Uterus (tissue), 4 donors: ENCODE data around the gene JADE2. TPM values are rescaled to one million over a fixed set of nuclear protein-coding genes. Genes with fewer than 3 reads are reported as not detected.

Experiments
- DNase-seq, 2 donors: peaks; one replicate each; pipeline ENCODE4 v3.0.0-alpha.2; 2019 to 2020
- H3K27ac ChIP-seq, 2 donors: fragments of 200-600 bp; sonication (generic); 1 replicate in 1 of 2; 2 replicates in 1 of 2; pipeline ENCODE4 v1.5.1; 2016 to 2018
- H3K27me3 ChIP-seq, 2 donors: fragments of 200-600 bp; sonication (generic); one replicate each; pipeline ENCODE4 v1.5.1; 2018 to 2019; ENCODE audit warnings: control low read depth in 1 of 2
- H3K36me3 ChIP-seq, 2 donors: fragments of 200-600 bp; sonication (generic); one replicate each; pipeline ENCODE4 v1.5.1; 2019; ENCODE audit warnings: control low read depth in 1 of 2
- H3K4me1 ChIP-seq, 2 donors: fragments of 200-600 bp; sonication (generic); one replicate each; pipeline ENCODE4 v1.5.1; 2018 to 2019; ENCODE audit warnings: control low read depth in 1 of 2
- H3K4me3 ChIP-seq, 2 donors: fragments of 200-600 bp; sonication (generic); 1 replicate in 1 of 2; 2 replicates in 1 of 2; pipeline ENCODE4 v1.5.1; 2018 to 2019; ENCODE audit warnings: mild to moderate bottlenecking in 1 of 2
- H3K9me3 ChIP-seq, 2 donors: fragments of 200-600 bp; sonication (generic); one replicate each; pipeline ENCODE4 v1.5.1; 2019; ENCODE audit warnings: control low read depth in 1 of 2
- POLR2A ChIP-seq, 2 donors: fragments of 450-650 bp; IDR thresholded peaks; one replicate each; pipeline ENCODE4 v1.6.1; 2016; ENCODE audit warnings: antibody characterized with exemption in 2 of 2, mild to moderate bottlenecking in 1 of 2, moderate library complexity in 1 of 2
- intact Hi-C: fragments of 100-400 bp; cut with DNase I; formaldehyde crosslinking; loops from one replicate; pipeline ENCODE4 v1.15.1; 2023; ENCODE audit warnings: low total_unique reads
- total RNA-seq, 4 donors: library from RNA; depleted of rRNA in 3 of 4; stranded (reverse); fragments of >200 nt in 3 of 4; gene quantifications; one replicate each; pipeline versions ENCODE4 v1.1.0 to v1.2.4, GENCODE V29; 2014 to 2023
- TF ChIP-seq, protein P1 (sequence below), 4 experiments: fragments of 200-600 bp in 2 of 4; fragments of 450-650 bp in 2 of 4; sonication (generic) in 2 of 4; IDR thresholded peaks; one replicate each; pipeline ENCODE4 v1.5.1; 2016 to 2019; ENCODE audit warnings: antibody characterized with exemption in 4 of 4, mild to moderate bottlenecking in 2 of 4, moderate library complexity in 1 of 4
- donor health status: DM: yes; HTN: yes; CAD: no.

Gene JADE2
- total RNA-seq, 4 donors from 2014 or later, result 15.8 to 95.8 (median 16.7) TPM

DNA sequence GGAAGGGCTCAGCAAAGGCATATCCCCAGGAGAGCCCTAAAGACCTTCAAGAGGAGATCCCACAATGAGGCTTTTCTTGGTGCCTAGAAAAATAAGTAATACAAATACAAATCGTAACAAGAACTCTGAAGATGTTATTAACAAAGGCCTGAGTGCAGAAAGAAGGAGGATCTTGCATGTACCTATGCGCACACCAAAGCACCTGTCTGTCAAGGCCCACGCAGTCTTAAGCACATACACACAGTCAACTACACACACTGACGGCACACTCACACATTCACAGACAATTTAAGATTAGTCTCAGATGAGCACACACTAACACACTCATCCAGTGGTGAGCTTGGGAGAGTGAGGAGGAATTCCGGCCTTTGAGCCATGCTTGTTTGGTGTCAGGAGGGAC is 38.5 kb downstream of the JADE2 start:
- no peak for DNase-seq
- Histone ChIP-seq H3K36me3 (no peaks in the 10 kb centered on the region), H3K4me3 (no peak overlapping the region), H3K4me1 (peaks cover 4 to 7% of the 10 kb centered on the region in 2 donors), H3K27me3 (no peaks in the 10 kb centered on the region), H3K27ac (no peak overlapping the region), H3K9me3 (no peaks in the 10 kb centered on the region)
- TF ChIP-seq, protein P1, sequence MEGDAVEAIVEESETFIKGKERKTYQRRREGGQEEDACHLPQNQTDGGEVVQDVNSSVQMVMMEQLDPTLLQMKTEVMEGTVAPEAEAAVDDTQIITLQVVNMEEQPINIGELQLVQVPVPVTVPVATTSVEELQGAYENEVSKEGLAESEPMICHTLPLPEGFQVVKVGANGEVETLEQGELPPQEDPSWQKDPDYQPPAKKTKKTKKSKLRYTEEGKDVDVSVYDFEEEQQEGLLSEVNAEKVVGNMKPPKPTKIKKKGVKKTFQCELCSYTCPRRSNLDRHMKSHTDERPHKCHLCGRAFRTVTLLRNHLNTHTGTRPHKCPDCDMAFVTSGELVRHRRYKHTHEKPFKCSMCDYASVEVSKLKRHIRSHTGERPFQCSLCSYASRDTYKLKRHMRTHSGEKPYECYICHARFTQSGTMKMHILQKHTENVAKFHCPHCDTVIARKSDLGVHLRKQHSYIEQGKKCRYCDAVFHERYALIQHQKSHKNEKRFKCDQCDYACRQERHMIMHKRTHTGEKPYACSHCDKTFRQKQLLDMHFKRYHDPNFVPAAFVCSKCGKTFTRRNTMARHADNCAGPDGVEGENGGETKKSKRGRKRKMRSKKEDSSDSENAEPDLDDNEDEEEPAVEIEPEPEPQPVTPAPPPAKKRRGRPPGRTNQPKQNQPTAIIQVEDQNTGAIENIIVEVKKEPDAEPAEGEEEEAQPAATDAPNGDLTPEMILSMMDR (IDR thresholded peaks at IDR 0.05), result no peak
- no peak for TF ChIP-seq POLR2A (IDR thresholded peaks at IDR 0.05)
- intact Hi-C loops, result no loop called here

GRCh38 chr5:134564396-134564795 is 38.9 kb downstream of the JADE2 start:
- no peaks in the 10 kb centered on the region for H3K27me3 ChIP-seq
- no peak for DNase-seq
- H3K9me3 ChIP-seq, result no peaks in the 10 kb centered on the region
- intact Hi-C loops, result no loop called here
- H3K27ac ChIP-seq, result no peak overlapping the region
- no peak overlapping the region for H3K4me3 ChIP-seq
- H3K4me1 ChIP-seq, result peaks cover 5 to 7% of the 10 kb centered on the region in 2 donors
- no peak for TF ChIP-seq POLR2A (IDR thresholded peaks at IDR 0.05)
- TF ChIP-seq, protein P1 (IDR thresholded peaks at IDR 0.05), result no peak
- no peaks in the 10 kb centered on the region for H3K36me3 ChIP-seq

DNA sequence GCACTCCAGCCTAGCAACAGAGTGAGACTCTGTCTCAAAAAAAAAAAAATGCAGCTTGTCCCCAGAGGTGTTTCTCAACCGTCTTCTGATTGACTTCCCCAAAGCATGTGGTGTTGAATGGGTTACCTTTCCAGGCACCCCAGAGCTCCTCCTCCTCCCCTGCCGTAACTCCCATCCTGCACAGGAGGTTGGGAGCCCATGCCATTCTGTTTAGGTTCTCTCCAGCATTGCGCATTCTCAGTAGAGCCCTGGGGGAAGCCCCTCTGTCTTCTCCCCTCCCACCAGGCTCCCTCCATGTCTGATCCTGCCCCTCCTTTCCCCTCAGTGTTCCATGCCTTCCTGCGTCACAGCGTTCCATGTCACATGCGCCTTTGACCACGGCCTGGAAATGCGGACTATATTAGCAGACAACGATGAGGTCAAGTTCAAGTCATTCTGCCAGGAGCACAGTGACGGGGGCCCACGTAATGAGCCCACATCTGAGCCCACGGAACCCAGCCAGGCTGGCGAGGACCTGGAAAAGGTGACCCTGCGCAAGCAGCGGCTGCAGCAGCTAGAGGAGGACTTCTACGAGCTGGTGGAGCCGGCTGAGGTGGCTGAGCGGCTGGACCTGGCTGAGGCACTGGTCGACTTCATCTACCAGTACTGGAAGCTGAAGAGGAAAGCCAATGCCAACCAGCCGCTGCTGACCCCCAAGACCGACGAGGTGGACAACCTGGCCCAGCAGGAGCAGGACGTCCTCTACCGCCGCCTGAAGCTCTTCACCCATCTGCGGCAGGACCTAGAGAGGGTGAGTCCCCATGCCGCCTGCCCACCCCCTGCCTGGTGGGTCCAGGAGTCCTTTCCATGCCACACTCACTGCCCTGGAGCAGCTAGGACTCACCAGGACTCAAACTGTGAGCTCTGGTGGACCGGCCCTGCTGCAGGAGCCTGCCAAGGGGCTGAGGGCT is 40.6 kb downstream of the JADE2 start:
- Histone ChIP-seq H3K27me3 (no peaks in the 10 kb centered on the region), H3K36me3 (no peaks in the 10 kb centered on the region), H3K4me1 (peaks cover 5 to 7% of the 10 kb centered on the region in 2 donors), H3K4me3 (no peak overlapping the region), H3K27ac (no peak overlapping the region), H3K9me3 (no peaks in the 10 kb centered on the region)
- no peak for DNase-seq
- intact Hi-C loops, result no loop called here
- TF ChIP-seq POLR2A (IDR thresholded peaks at IDR 0.05), result no peak
- TF ChIP-seq, protein P1 (IDR thresholded peaks at IDR 0.05), result no peak

GRCh38 chr5:134566741-134567221 is 41.3 kb downstream of the JADE2 start:
- no peak for DNase-seq
- no peak overlapping the region for H3K4me3 ChIP-seq
- intact Hi-C loops, result no loop called here
- peaks cover 5 to 7% of the 10 kb centered on the region in 2 donors for H3K4me1 ChIP-seq
- H3K9me3 ChIP-seq, result no peaks in the 10 kb centered on the region
- no peaks in the 10 kb centered on the region for H3K36me3 ChIP-seq
- TF ChIP-seq POLR2A (IDR thresholded peaks at IDR 0.05), result no peak
- TF ChIP-seq, protein P1 (IDR thresholded peaks at IDR 0.05), result no peak
- no peaks in the 10 kb centered on the region for H3K27me3 ChIP-seq
- H3K27ac ChIP-seq, result no peak overlapping the region
